SK-N-SH (cell line): ENCODE results near the gene ANKRD16.

Experiments
- CTCF ChIP-seq: fragments of 200-600 bp; sonication (generic); IDR thresholded peaks from 2 replicates; pipeline ENCODE4 v1.6.1; 2017; ENCODE audit warnings: antibody characterized with exemption, mild to moderate bottlenecking, moderate library complexity
- EZH2phosphoT487 ChIP-seq: fragments of 200-600 bp; sonication (generic); IDR thresholded peaks from 2 replicates; pipeline ENCODE4 v1.6.1; 2017; ENCODE audit warnings: low read depth, mixed run types, mild to moderate bottlenecking, antibody characterized with exemption, moderate library complexity, borderline replicate concordance
- GABPA ChIP-seq: IDR thresholded peaks from 2 replicates; pipeline ENCODE4 v1.4.0; 2012; ENCODE audit warnings: low read depth, mild to moderate bottlenecking
- GATA2 ChIP-seq: sonication (generic); formaldehyde crosslinking; IDR thresholded peaks from 2 replicates; pipeline ENCODE4 v1.5.0; 2020; ENCODE audit warnings: mild to moderate bottlenecking, missing genetic modification reagents
- JUND ChIP-seq: IDR thresholded peaks from 2 replicates; pipeline ENCODE4 v1.4.0; 2012
- NFIC ChIP-seq: IDR thresholded peaks from 2 replicates; pipeline ENCODE4 v1.4.0; 2012; ENCODE audit warnings: borderline replicate concordance
- POLR2AphosphoS5 ChIP-seq: IDR thresholded peaks from 2 replicates; pipeline ENCODE4 v1.6.1; 2012; ENCODE audit warnings: low read depth, low read length
- TEAD4 ChIP-seq: IDR thresholded peaks from 2 replicates; pipeline ENCODE4 v1.4.0; 2012; ENCODE audit warnings: mild to moderate bottlenecking, borderline replicate concordance; ENCODE audit not compliant: insufficient read depth

GRCh38 chr10:5891009-5891408, 1.3 kb upstream of the ANKRD16 start:
- no peak for TF ChIP-seq JUND
- TF ChIP-seq CTCF = no peak
- TF ChIP-seq EZH2phosphoT487 = no peak
- TF ChIP-seq GABPA = no peak
- no peak for TF ChIP-seq TEAD4
- TF ChIP-seq POLR2AphosphoS5 = no peak
- no peak for TF ChIP-seq NFIC
- no peak for TF ChIP-seq GATA2
